Ascending aorta (tissue), 2 donors: ENCODE measurements around the gene NOD1. TPM values are rescaled to one million over a fixed set of nuclear protein-coding genes. Genes with fewer than 3 reads are reported as not detected.
A peak's percentile ranks its signal among the peaks of the same experiment; 100 is the strongest.

ENCODE experiments used
- DNase-seq, 2 donors: peaks; one replicate each; pipeline ENCODE4 v3.0.0-alpha.2; 2019; ENCODE audit warnings: low spot score in 2 of 2
- H3K27ac ChIP-seq, 2 donors: fragments of 200-600 bp; sonication (generic); one replicate each; pipeline ENCODE4 v1.5.1; 2016 to 2017; ENCODE audit warnings: mild to moderate bottlenecking in 1 of 2
- H3K27me3 ChIP-seq: fragments of 200-600 bp; sonication (generic); one replicate; pipeline ENCODE4 v1.5.1; 2017
- H3K36me3 ChIP-seq, 2 donors: fragments of 200-600 bp; sonication (generic); one replicate each; pipeline ENCODE4 v1.5.1; 2016
- H3K4me1 ChIP-seq, 2 donors: fragments of 200-600 bp; sonication (generic); one replicate each; pipeline ENCODE4 v1.5.1; 2016 to 2017; ENCODE audit warnings: mild to moderate bottlenecking in 1 of 2
- H3K4me3 ChIP-seq, 2 donors: fragments of 200-600 bp; sonication (generic); one replicate each; pipeline ENCODE4 v1.5.1; 2016 to 2017; ENCODE audit warnings: mild to moderate bottlenecking in 1 of 2
- H3K9me3 ChIP-seq, 2 donors: fragments of 200-600 bp; sonication (generic); one replicate each; pipeline ENCODE4 v1.5.1; 2016
- intact Hi-C: fragments of 100-400 bp; cut with DNase I; formaldehyde crosslinking; loops from one replicate; pipeline ENCODE4 v1.15.1; 2023
- total RNA-seq: library from RNA; depleted of rRNA; stranded (reverse); fragments of >200 nt; gene quantifications from one replicate; pipeline ENCODE4 v1.1.0, GENCODE V29; 2016
- TF ChIP-seq, protein P1 (sequence below), 3 experiments: fragments of 200-600 bp in 2 of 3; fragments of 450-650 bp in 1 of 3; sonication (generic) in 2 of 3; IDR thresholded peaks; one replicate each; pipeline ENCODE4 v1.5.1; 2016 to 2019; ENCODE audit warnings: antibody characterized with exemption in 3 of 3, mild to moderate bottlenecking in 1 of 3, moderate library complexity in 1 of 3

Gene NOD1
- total RNA-seq, 1 donor from 2014 or later: 20.0 TPM

DNA sequence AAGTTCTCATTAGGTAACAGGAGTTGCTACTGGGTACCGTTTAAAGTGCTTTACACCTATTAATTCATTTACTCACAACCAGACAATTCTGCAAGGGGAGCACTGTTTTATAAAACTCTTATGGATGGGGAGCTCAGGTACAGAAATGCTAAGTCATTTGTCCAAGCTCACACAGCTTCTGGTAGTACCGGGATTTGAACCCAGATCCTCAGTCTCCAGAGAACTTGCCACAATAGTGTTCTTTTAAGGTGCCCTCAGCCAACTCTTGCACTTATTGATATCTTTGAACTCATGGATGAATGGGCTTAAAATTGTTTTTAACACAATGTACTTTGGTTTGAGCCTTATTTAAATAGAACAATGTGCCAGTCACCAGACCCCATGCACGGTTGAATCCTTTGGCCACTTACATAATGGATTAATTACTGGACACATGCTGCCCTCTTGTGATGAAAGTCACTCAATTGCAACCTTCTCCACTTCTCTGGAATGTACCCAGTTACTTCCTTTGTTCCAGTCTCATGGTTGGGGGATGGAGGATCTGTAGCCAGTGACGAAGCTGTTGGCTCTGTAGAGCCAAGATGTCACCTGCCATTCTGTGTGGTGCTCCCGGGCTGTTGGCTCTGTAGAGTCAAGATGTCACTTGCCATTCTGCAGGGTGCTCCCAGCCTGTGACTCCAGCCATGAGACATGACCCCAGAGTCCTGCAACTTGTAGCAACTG is 65.6 kb downstream of the NOD1 start:
- DNase-seq: no peak
- no peaks in the 10 kb centered on the region for H3K9me3 ChIP-seq

DNA sequence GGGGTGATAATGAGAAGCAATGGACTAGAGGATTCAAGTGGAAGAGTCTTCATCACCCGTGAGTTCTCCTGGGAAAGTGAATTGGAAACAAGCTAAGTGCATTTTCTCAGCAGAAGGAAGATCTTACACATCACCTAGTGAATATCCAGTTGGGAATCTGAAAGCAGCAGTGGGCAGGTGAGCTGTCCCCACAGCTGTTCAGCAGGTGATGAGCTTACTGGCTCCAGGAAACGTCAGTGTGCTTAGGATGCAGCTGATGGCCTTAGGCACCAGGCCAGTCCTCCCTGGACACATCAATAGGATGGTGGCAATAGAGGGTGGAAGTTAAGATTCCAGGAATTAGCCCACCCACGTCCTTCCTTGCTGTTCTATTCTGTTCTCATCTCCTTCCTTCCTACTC is 66.7 kb downstream of the NOD1 start:
- Histone ChIP-seq H3K27me3 (no peaks in the 10 kb centered on the region), H3K4me1 (no peaks in the 10 kb centered on the region), H3K9me3 (no peaks in the 10 kb centered on the region), H3K27ac (no peak overlapping the region), H3K36me3 (no peaks in the 10 kb centered on the region), H3K4me3 (no peak overlapping the region)
- intact Hi-C loops: loop anchor here (2.0 to 5.0 kb wide), 2 partner anchors 247 to 465 kb away; no protein-coding TSS in a partner anchor
- no peak for DNase-seq
- TF ChIP-seq, protein P1, sequence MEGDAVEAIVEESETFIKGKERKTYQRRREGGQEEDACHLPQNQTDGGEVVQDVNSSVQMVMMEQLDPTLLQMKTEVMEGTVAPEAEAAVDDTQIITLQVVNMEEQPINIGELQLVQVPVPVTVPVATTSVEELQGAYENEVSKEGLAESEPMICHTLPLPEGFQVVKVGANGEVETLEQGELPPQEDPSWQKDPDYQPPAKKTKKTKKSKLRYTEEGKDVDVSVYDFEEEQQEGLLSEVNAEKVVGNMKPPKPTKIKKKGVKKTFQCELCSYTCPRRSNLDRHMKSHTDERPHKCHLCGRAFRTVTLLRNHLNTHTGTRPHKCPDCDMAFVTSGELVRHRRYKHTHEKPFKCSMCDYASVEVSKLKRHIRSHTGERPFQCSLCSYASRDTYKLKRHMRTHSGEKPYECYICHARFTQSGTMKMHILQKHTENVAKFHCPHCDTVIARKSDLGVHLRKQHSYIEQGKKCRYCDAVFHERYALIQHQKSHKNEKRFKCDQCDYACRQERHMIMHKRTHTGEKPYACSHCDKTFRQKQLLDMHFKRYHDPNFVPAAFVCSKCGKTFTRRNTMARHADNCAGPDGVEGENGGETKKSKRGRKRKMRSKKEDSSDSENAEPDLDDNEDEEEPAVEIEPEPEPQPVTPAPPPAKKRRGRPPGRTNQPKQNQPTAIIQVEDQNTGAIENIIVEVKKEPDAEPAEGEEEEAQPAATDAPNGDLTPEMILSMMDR (IDR thresholded peaks at IDR 0.05): no peak

More for the DNA sequence above, 65.6 kb downstream of the NOD1 start:
- Histone ChIP-seq H3K36me3 (no peaks in the 10 kb centered on the region), H3K27me3 (no peaks in the 10 kb centered on the region), H3K27ac (no peak overlapping the region), H3K4me1 (no peaks in the 10 kb centered on the region), H3K4me3 (no peak overlapping the region)
- intact Hi-C loops: loop anchor here (1.0 to 5.0 kb wide), 3 partner anchors 137 to 466 kb away; no protein-coding TSS in a partner anchor
- TF ChIP-seq, protein P1 (IDR thresholded peaks at IDR 0.05): peak; percentile 44 to 73 (median 63)

DNA sequence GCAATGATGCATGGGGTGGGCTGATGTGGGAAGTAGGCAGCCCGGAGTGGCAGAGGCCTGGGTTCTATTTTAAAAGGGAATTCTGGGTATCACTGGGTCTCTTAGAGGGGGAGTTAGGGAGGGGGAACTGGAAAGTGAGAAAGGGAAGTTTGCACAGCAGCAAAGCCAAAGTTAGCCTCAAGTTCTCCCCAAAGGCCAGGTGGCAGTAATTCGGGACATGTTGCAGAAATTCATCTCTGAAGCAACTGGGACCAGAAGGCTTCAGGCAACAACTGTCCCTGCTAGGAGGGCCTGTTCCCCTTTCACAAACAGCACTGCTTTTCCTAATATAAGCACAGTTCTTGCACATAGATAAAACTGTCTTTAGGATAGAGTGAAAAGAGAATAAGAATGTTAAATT is 67.4 kb downstream of the NOD1 start:
- no peaks in the 10 kb centered on the region for H3K9me3 ChIP-seq
- intact Hi-C loops: loop anchor here (5.0 kb wide), 1 partner anchor 464 kb away; no protein-coding TSS in a partner anchor
- TF ChIP-seq, protein P1 (IDR thresholded peaks at IDR 0.05): no peak
- no peaks in the 10 kb centered on the region for H3K36me3 ChIP-seq
- H3K27me3 ChIP-seq: no peaks in the 10 kb centered on the region
- no peak overlapping the region for H3K27ac ChIP-seq
- no peak overlapping the region for H3K4me3 ChIP-seq
- DNase-seq: no peak
- H3K4me1 ChIP-seq: no peaks in the 10 kb centered on the region

DNA sequence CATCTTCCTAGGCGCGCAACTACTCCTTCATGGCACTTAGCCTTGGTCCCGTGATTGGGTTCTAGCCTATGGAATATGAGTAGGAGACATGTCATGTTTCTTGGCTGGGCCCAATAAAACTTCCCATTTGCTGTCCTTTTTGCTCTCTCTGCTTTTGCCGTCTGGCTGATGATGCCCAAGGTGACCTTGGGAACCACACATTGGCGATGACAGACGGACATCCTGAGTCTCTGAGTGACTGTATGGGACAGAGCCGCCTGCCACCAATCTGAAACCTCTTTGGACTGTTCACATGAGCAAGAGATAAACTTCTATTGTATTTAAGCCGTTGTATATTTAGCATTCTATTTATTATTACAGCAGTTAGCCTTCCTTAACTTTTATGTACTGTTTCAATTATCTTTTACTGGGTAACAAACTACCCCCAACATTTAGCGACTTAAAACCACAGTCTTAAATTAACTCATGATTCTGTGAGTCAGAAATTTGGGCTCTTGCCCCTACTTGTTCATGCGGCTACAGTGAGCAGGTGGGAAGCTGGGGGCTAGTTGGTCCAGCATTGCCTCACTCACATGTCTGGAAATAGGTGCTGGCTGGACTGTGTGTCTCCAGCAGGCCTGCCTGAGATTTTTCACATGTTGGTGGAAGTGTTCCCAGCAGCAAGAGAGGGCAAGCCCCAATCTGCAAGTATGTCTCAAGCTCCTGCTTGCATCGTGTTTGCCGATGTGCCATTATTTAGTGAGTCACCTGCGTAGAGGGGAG is 71.7 kb downstream of the NOD1 start:
- Histone ChIP-seq H3K4me1 (no peaks in the 10 kb centered on the region), H3K9me3 (no peaks in the 10 kb centered on the region), H3K27me3 (no peaks in the 10 kb centered on the region), H3K36me3 (peaks cover 0 to 3% of the 10 kb centered on the region in 2 donors), H3K27ac (no peak overlapping the region), H3K4me3 (no peak overlapping the region)
- intact Hi-C loops: no loop called here
- TF ChIP-seq, protein P1 (IDR thresholded peaks at IDR 0.05): no peak
- DNase-seq: no peak

DNA sequence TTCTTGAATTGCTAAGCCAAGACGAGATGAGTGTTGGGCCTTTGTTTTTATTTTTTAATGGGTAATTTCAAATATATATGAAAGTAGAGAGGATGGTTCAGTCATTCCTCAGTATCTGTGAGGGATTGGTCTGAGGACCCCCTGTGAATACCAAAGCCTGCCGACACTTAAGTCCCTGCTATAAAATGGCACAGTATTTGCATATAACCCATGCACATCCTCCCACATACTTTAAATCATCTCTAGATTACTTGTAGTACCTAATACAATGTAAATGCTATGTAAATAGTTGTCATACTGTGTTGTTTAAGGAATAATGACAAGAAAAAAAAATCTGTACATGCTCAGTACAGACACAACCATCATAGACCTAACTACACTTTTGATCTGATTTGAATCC is 73.4 kb downstream of the NOD1 start:
- H3K27ac ChIP-seq: no peak overlapping the region
- H3K9me3 ChIP-seq: no peaks in the 10 kb centered on the region
- intact Hi-C loops: no loop called here
- H3K4me1 ChIP-seq: no peaks in the 10 kb centered on the region
- no peaks in the 10 kb centered on the region for H3K27me3 ChIP-seq
- no peak for DNase-seq
- TF ChIP-seq, protein P1 (IDR thresholded peaks at IDR 0.05): no peak
- H3K36me3 ChIP-seq: peaks cover 0 to 3% of the 10 kb centered on the region in 2 donors
- H3K4me3 ChIP-seq: no peak overlapping the region
